Measurements from ENCODE around the gene CXXC1.
"Not testable (repeated sequence)": the region's sequence is repeated elsewhere in the genome, so short reads cannot be mapped to it uniquely, and the experiment has no call there.

Gene CXXC1

DNA sequence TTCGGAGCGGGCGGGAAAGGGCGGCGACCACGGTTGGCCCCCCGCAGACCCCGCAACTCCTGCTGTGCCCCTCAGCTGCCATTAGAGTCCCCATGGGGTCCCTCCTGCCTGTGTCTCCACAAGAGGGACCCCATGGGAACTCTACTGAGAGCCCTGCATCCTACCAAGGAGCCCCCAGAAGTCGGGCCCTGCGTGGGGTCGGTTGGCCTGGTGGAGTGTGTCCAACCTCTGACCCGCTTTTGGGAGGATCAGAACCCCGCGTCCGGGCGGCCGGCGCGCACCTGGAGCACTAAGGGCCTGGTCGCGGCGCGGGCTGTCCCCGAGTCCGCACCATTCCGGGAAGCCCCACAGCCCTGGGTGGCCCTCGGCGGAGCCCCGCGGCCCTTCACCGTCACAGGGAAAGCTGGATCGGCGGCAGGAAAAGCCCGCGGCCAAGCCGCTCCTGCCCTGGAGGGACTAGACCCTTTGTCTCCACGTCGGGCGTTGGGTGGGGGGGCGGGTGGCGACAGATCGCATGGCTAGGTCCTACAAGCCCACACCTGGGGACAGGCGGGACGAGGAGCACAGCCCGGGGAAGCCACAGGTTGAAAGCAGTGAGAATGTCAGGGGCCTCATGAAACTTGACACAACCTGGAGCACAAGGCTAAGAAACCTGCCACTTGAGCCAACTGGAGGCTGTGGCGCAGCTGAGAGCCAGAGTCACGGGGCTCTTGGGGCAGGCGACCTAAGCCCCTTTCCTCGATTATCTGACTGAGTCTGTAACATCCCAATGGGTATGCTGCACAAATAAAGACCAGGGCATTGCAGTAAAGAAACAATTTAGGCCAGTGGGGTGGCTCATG lies 11.2 kb upstream of the CXXC1 start:
- in situ Hi-C loops (cut with MboI; ENCODE audit: low sequenced_read_pairs) = no loop called here

DNA sequence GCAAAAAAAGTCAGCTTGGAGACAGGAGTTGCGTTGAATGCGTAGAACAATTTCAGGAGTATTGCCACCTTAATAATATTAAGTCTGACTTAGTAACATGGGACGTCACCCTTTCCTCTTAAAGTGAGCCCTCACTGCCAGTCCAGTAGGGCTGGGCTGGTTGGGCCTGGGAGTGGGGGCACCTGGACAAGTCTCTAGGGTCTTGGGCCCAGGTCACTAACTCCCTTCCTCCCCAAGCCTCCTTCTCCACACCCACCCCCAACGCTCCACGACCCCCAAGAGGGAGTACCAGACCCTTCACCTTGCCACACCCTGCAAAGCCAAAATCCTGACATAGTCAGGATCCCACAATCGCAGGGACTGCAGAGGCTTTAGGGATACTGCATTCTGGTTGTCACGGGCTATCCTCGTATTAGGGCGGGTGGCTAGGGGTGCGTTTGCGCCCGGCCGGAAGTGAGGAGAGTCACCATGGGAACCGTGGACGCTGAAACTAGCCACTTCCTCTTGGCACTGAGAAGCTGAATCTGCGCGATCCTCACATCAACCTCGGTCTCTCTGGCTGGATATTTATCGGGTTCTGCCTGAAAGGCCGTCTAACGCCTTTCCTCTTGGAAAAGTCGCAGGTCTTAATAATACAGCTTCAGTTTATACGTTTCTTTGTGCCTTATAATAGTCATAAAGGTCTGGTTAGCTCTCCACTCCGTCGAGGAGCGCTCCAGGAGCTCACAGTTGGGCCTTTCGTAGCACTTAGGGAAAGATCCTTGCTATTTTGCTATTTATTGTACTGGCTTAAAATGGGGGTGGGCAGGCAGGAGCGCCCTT lies 10.3 kb upstream of the CXXC1 start:
- in situ Hi-C loops (cut with MboI; ENCODE audit: low sequenced_read_pairs) = no loop called here

DNA sequence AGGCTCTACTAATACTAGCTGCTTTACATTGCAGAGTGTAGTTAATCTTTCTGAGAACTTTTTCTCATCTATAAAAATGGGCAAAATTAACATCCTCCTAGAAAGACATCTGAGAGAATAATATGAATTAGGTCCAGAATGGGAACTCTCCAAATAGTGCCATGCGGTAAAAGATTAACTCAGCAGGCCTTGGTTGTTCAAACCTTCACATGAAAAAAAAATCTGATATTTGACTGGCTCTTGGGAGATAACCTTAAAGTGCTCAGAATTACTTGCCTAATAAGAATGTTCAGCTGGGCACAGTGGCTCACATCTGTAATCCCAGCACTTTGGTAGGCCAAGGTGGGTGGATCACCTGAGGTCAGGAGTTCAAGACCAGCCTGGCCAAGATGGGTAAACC lies 5.5 kb upstream of the CXXC1 start:
- in situ Hi-C loops (cut with MboI; ENCODE audit: low sequenced_read_pairs) = no loop called here

DNA sequence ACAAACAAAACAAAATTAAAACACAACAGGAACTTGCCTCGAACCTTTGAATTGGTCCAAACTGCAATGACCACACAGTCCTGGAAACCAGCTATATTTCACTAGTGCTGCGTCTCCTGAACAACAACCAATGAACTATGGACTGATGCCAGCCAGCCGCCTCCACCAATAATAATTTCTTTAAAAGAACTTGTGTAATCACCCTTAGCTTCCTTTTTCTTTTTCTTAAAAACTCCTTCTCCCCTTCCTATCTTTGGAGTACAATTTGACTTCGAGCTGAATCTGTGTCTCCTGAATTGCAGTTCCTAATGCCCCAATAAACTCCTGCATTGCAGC lies 1.6 kb upstream of the CXXC1 start:
- in situ Hi-C loops (cut with MboI; ENCODE audit: low sequenced_read_pairs) = no loop called here

DNA sequence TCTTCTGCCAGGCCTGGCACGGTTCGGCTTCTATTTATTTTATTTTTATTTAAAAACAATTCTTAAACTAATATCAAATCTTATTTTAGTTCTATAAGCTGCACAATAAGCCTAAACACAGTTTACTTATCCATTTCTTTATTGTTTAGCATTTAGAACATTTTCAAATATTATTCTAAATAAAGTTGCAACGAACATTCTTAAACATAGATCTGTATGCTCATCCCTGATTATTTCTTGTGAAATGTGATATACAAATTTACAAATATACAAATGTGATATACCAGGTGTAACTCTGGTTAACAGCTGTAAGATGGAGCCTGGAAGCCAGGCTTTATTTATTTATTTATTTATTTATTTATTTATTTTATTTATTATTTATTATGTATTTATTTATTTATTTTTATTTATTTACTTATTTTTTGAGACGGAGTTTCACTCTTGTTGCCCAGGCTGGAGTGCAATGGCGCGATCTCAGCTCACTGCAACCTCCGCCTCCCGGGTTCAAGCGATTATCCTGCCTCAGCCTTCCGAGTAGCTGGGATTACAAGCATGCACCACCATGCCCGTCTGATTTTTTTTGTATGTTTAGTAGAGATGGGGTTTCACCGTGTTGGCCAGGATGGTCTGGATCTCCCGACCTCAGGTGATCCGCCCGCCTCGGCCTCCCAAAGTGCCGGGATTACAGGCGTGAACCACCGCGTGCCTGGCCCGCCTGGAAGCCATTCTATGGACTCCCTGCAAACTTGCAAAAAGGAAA lies 1.0 kb upstream of the CXXC1 start:
- in situ Hi-C loops (cut with MboI; ENCODE audit: low sequenced_read_pairs) = not testable (repeated sequence)

DNA sequence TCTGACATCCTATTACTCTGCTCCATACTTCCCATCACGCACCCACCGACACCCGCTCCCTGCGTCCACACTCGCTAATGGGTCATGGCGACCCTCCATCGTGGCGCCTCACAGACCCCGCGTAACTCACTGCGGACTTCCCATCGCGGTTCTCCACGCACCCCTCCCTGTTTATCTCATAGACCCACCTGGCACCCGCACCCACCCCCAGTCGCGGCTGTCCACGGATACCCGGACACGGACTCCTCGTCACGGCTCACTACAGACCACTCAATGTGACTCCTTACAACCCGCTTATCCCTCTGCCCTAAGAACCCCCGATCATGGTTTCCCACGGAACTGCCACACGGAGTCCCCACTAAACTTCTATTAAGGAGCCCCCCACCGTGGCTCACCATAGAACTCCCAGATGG lies 458 bp downstream of the CXXC1 start:
- in situ Hi-C loops (cut with MboI; ENCODE audit: low sequenced_read_pairs) = no loop called here

DNA sequence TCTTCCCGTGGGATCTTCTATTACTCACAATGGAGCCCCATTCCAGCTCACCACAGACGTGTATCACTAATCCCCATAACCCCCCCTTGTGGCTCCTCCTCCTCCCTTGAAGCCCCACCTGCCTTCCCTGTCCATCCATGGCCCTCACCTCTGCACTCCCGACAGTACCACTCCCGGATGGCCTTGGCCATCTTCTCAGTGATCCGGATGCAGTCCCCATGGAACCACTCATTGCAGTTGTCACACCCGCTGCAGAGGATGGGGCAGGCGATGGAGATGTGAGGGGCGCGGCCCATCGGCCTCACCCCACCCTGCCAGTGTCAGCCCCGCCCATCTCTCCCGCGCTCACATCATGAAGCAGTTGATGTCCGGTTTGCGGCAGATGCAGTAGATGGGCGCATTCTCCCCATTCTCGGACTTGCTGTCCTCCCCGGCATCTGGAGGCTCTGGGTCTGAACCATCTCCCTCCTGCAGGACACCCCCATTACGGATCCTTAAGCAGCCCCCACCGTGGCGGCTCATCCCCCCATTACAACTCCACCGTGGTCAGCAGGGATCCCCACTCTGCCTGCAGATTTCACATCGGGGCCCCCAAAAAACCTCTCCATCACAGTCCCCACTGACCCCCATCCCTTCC lies 983 bp downstream of the CXXC1 start:
- in situ Hi-C loops (cut with MboI; ENCODE audit: low sequenced_read_pairs) = no loop called here

DNA sequence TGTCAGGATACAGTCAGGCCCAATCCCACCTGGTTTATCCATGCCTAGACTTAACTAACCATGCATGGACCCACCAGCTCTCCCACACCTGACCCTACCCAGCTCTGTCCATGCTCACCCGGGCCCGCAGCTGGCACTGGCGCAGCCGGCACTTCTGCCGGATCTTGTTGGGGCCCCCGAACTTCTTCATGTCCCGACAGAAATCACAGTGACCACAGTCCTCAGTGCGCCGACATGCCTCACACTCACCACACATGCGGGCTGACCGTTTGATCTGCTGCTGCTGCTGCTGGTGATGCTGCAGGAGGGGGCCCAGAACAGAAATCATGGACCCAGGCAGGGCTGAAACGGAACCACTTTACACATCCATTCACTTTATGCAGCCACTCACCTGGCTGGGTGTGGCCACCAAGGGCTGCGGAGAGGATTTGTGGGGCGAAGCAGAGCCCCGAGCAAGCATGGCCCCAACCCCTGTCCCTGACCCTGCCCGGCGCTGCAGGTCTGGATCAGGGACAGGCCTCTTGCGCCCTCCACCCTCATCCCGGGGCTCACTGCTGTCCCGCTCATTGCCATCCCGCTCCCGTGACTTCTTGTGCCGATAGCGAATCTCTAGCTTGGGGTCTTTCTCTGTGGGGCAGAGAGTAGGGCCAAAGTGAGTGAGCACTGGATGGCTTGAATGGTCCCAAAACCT lies 1.7 kb downstream of the CXXC1 start:
- in situ Hi-C loops (cut with MboI; ENCODE audit: low sequenced_read_pairs) = no loop called here

DNA sequence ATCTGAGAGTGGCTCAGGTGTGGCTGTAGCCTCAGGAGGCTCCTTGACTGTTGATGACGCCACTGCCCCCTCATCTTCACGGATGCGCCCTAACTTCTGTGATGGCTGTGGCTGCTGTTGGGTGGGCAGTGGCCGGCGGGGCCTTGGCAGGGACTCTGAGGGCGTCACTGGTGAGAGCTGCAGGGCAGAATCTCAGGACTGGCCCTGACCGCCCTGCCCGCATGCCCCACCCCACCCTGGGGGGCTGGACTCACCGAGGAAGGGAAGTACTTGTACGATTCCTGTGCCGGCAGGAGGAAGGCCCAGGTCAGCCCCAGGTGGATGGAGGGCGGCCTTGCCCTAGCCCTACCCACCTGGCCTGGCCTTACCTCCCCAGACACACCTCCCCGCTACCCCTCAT lies 2.4 kb downstream of the CXXC1 start:
- in situ Hi-C loops (cut with MboI; ENCODE audit: low sequenced_read_pairs) = no loop called here

DNA sequence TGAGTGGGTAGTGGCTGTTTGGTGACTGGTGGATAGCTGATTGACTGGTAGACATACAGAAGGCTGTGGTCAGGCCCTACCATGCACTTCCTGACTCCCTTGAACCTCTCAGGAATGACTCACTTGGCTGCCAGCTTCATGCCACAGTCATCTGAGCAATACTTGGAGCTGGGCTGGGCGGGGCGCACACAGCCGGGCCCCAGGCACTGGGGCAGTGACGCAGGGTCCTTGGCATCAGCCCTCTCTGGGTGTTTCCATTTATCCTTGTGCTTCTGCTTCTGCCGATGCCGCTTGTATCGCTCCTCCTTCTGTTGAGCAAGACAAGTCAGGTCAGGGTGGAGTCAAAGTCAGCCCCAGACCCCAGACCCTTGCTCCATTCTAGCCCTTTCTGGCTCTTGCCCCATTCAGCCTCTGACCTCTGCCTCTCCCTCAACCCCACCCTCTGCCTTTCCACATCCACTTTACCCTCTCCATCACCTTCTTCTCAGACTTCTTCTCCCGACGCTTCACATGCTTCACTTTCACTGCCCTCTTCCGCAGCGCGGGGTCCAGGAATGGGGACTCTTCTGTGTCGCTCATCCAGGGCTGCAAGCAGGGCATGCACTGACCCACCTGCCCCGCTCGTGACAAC lies 3.1 kb downstream of the CXXC1 start:
- in situ Hi-C loops (cut with MboI; ENCODE audit: low sequenced_read_pairs) = no loop called here

DNA sequence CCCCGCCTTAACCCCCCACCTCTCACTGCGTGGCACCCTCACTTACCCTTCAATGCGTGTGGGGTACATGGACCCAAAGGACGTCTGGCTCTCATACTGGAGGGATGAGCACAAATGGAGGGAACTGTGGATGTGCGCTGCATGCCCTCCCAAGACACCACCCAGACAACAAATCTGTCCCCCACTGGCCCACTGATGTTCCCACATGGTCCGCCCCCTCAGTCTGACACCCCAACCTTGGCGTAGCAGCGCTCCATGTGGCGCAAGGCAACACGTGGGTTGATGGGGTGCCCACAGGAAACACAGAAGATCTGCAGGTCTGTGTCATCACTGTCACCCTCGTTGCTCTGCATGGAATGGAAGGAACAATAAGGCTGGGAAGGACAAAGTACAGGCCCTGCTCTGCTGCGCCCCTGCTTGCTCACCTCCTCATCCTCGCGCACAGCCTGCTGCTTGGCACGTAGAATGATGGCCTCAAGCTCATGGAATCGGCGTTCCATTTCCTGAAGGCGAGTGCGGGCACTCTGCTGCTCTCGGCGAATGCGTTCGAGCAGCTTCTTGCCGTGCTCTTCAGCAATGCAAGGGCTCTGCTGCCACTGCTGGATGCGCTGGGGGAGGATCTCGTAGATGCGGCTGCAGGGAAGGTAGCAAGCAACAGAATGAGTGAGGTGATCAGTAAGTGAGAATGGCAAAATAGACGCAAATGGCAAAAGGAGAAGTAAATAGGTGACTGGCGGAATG lies 3.9 kb downstream of the CXXC1 start:
- in situ Hi-C loops (cut with MboI; ENCODE audit: low sequenced_read_pairs) = no loop called here

DNA sequence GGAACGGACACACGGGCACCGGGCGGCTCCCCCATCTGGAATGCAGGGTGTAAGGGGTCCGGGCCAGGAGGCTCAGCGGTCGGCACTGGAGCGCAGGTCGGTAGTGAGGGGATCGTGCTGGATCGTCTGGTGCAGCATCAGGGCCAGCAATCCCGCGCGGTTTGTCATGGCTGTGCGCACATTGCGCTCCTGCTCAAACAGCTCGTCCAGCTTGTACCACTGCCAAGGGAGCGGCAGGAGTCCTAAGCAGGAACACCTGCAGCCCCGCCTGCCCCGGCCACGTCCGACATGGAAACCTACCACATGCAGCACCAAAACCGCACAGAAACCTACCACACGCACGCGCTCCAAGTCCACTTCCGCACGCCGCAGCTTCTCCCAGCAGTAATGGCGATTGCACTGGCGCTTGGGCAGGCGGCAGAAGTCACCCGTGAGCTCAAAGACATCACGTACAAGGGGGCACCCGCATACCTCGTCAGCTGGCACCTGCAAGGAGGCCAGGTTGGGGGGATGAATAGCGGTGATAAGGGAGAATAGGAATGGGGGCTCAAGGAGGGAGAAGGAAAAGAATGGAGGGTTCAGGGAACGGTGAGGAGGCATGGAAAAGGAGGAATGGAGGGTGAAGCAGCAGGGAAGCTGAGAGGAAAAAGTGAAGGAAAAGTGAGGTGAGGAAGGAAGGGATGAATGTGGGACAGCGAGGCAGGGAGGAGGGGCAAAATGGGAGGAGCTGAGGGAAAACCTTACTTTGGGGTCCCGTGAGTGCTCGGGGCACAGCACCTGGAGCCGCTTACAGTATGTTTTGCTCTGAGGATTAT lies 4.8 kb downstream of the CXXC1 start:
- in situ Hi-C loops (cut with MboI; ENCODE audit: low sequenced_read_pairs) = no loop called here

DNA sequence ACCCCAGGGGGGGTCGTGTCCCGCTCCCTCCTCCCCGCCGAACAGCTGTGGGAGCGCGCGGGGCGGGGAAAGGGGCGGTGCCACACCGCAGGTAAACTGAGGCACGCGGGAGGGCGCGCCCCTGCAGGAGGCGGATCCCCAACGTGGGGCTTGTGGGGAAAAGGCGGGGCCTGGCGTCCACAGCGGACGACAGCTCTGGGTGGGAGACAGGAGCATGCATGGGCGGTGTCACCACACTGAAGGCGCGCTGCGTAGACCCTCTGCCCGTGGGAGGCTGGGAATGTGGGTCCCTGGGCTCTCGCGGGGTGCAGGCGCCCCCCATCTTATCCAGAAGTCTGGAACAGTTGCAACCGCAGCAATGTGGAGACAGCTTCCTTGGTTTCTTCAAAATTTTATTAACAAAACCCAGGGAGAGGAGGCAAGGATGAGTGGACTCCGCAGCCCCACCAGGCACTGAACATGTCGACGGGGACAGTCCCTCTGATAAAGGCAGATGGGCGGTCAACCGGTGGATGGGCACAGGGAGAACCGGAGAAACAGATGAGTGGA lies 5.4 kb downstream of the CXXC1 start:
- in situ Hi-C loops (cut with MboI; ENCODE audit: low sequenced_read_pairs) = no loop called here

DNA sequence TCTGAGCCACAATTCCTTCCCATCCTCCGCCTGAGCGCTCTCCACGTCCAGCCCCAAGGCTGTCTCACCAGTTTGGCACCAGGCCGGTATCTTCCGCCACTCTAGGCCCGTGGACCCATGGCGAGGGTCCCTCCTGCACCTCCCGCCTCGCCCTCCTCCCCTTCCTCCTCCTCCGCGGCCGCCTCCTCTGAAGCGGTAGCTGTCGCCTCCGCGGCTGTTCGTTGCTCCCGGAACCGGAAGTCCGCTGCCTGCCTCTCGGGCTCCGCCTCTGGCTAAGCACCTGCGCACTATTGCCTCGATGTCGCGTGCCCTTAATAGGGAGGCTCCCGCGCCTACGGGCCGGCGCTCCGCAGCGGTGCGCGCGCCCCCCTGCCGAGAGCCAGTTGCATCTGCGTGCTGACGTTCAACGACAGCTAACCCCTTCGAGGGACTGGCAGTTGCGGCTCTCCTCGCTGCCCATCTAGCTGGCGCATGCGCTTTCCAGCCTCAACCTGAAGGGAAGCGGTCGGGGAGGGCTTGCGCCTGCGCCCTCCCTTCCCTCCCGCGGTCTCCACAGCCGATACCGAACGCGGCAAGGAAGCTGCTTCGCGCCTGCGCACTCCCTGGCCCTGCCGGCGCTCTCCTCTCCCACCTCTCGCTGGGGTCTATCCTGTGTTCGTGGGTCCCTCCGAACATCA lies 6.1 kb downstream of the CXXC1 start, which contains the start of gene MBD1:
TSS of gene MBD1 (minus strand) at position 229 of the 677 bp plus-strand sequence. CDS start 1,531 bp downstream, outside the sequence.
- in situ Hi-C loops (cut with MboI; ENCODE audit: low sequenced_read_pairs) = no loop called here

DNA sequence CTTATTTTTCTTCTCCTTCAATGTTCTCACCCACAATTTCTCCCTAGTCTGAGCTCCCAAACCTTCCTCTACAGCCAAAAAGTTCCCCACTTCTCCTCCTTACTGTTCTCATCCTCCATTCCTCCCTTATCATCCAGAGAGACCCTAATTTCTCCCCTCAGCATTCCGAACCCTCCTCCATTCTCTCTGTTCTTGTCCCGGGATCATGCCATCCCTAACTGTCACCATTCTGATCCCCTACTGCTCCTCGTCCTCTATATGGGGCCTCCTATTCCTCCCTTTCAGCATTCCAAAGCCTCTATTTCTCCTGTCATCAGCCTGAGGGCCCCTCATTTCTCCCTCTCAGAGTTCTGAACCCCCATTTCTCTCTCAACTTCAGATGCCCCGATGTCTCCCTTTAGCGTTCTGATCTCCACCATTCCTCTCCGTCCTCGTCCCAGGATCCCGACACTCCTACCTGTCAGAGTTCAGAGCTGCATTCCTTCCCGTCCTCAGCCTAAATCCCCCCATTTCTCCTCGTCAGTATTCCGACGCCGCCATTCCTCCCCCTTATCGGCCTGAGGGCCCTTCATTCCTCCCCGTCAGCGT lies 6.7 kb downstream of the CXXC1 start:
- in situ Hi-C loops (cut with MboI; ENCODE audit: low sequenced_read_pairs) = no loop called here

DNA sequence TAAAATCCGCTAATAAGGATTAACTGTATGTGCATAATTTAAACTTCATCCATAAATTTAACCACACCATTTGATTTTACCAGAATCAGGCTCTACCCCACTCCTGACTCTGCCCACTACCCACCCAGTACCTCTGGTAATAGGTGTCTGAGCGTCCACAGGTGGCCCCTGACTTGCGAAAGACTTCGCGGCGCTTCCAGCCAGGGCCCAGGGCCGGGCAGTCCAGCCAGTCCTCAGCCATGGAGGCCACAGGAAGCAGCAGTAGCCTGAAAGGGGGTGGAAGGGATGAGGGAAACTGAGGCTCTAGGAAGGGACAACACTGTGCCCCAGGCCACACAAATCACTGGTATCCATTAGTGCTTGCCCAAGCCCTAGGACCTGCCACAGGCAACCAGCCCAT lies 7.7 kb downstream of the CXXC1 start:
- in situ Hi-C loops (cut with MboI; ENCODE audit: low sequenced_read_pairs) = no loop called here

DNA sequence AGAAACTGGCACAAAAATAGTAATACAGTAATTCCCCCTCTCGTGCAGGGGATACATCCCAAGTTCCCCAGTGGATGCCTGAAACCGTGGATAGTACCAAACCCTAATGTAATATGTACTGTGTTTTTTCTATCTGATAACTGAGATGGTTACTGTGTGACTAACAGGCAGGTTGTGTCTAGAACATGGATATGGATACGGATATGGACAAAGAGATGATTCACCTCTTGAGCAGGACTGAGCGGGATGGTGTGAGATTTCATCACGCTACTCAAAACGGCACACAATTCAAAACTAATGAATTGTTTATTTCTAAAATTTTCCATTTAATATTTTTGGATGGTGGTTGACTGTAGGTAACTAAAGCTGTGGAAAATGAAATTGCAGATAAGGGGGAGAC lies 9.6 kb downstream of the CXXC1 start:
- in situ Hi-C loops (cut with MboI; ENCODE audit: low sequenced_read_pairs) = no loop called here
